GM23338 (cell line): Measurements from ENCODE around the gene CFAP251. TPM values are rescaled to one million over a fixed set of nuclear protein-coding genes. Genes with fewer than 3 reads are reported as not detected.

ENCODE experiments used
- ATAC-seq: fragments of 200-7000 bp; cut with Tn5 transposase; 3 replicates; pipeline ENCODE4 v1.9.1; 2020
- DNase-seq: peaks from one replicate; pipeline ENCODE4 v3.0.0-alpha.2; 2015; ENCODE audit warnings: low spot score
- H2AFZ ChIP-seq: fragments of 200-600 bp; sonication (generic); 2 replicates; pipeline ENCODE4 v1.8.0; 2016; ENCODE audit warnings: antibody characterized with exemption, mild to moderate bottlenecking, moderate library complexity
- H3F3A ChIP-seq: fragments of 200-600 bp; sonication (generic); replicated peaks from 2 replicates; pipeline ENCODE4 v1.8.0; 2017; ENCODE audit warnings: antibody characterized with exemption, mixed run types, low read depth
- H3K27ac ChIP-seq: fragments of 200-600 bp; sonication (generic); 2 replicates; pipeline ENCODE4 v1.6.1; 2016; ENCODE audit warnings: low read depth
- H3K27me3 ChIP-seq: fragments of 200-600 bp; sonication (generic); 2 replicates; pipeline ENCODE4 v1.8.0; 2016; ENCODE audit warnings: mild to moderate bottlenecking, mixed run types, moderate library complexity; ENCODE audit not compliant: insufficient read depth
- H3K36me3 ChIP-seq: fragments of 200-600 bp; sonication (generic); 2 replicates; pipeline ENCODE4 v1.8.0; 2016; ENCODE audit warnings: mild to moderate bottlenecking; ENCODE audit not compliant: insufficient read depth
- H3K4me1 ChIP-seq: fragments of 200-600 bp; sonication (generic); 2 replicates; pipeline ENCODE4 v1.8.0; 2016; ENCODE audit warnings: mild to moderate bottlenecking, moderate library complexity; ENCODE audit not compliant: insufficient read depth
- H3K4me2 ChIP-seq: fragments of 200-600 bp; sonication (generic); 2 replicates; pipeline ENCODE4 v1.7.1; 2017; ENCODE audit warnings: mixed run types
- H3K4me3 ChIP-seq: fragments of 200-600 bp; sonication (generic); 2 replicates; pipeline ENCODE4 v1.6.1; 2016; ENCODE audit warnings: mixed run types
- H3K79me2 ChIP-seq: fragments of 200-600 bp; sonication (generic); replicated peaks from 2 replicates; pipeline ENCODE4 v1.8.0; 2017; ENCODE audit warnings: mild to moderate bottlenecking; ENCODE audit not compliant: insufficient read depth
- H3K9me2 ChIP-seq: fragments of 200-600 bp; sonication (generic); 2 replicates; pipeline ENCODE4 v1.8.0; 2017; ENCODE audit not compliant: insufficient read depth
- H4K20me1 ChIP-seq: fragments of 200-600 bp; sonication (generic); replicated peaks from 2 replicates; pipeline ENCODE4 v1.8.0; 2017; ENCODE audit warnings: mild to moderate bottlenecking; ENCODE audit not compliant: insufficient read depth
- H3K27ac Mint-ChIP-seq: 2 replicates; pipeline ENCODE4 v1.8.0; 2020; ENCODE audit warnings: inconsistent platforms, mild to moderate bottlenecking, moderate library complexity, mixed read lengths
- H3K27me3 Mint-ChIP-seq: 3 replicates; pipeline ENCODE4 v1.8.0; 2022; ENCODE audit warnings: low read depth, mild to moderate bottlenecking, moderate library complexity, mixed read lengths, inconsistent platforms; ENCODE audit not compliant: insufficient read depth, poor library complexity
- H3K36me3 Mint-ChIP-seq: 3 replicates; pipeline ENCODE4 v1.8.0; 2021; ENCODE audit warnings: low read depth, mild to moderate bottlenecking, inconsistent platforms, moderate library complexity, mixed read lengths
- H3K4me1 Mint-ChIP-seq: 3 replicates; pipeline ENCODE4 v1.8.0; 2020; ENCODE audit warnings: mild to moderate bottlenecking, inconsistent platforms, mixed read lengths
- H3K4me3 Mint-ChIP-seq: 3 replicates; pipeline ENCODE4 v1.8.0; 2021; ENCODE audit warnings: moderate library complexity, mild to moderate bottlenecking, inconsistent platforms, mixed read lengths
- H3K9me3 Mint-ChIP-seq: 3 replicates; pipeline ENCODE4 v1.8.0; 2020; ENCODE audit warnings: moderate library complexity, mild to moderate bottlenecking, inconsistent platforms, mixed read lengths
- CREB1 ChIP-seq: fragments of 250-450 bp; sonication (Bioruptor Pico); IDR thresholded peaks from 2 replicates; pipeline ENCODE4 v1.5.0; 2020; ENCODE audit warnings: low read depth, mild to moderate bottlenecking, moderate library complexity
- CTCF ChIP-seq, 2 experiments: fragments of 200-600 bp in 1 of 2; sonication (generic) in 1 of 2; conservative IDR thresholded peaks; 2 replicates each; pipeline versions ENCODE4 v1.5.1 to v1.6.1; 2016 to 2017; ENCODE audit warnings: antibody characterized with exemption in 2 of 2, low read depth in 2 of 2, mild to moderate bottlenecking in 2 of 2, moderate library complexity in 1 of 2
- EZH2 ChIP-seq: fragments of 200-600 bp; sonication (generic); IDR thresholded peaks from one replicate; pipeline ENCODE4 v1.8.0; 2017; ENCODE audit warnings: antibody characterized with exemption, mild to moderate bottlenecking, low read depth; ENCODE audit not compliant: unreplicated experiment
- EZH2phosphoT487 ChIP-seq: fragments of 200-600 bp; sonication (generic); IDR thresholded peaks from one replicate; pipeline ENCODE4 v1.8.1; 2018; ENCODE audit warnings: antibody characterized with exemption; ENCODE audit not compliant: unreplicated experiment
- NANOG ChIP-seq: IDR thresholded peaks from 2 replicates; pipeline ENCODE4 v1.6.1; 2016; ENCODE audit warnings: antibody characterized with exemption, borderline replicate concordance
- REST ChIP-seq: IDR thresholded peaks from one replicate; pipeline ENCODE4 v1.6.1; 2018; ENCODE audit warnings: antibody characterized with exemption; ENCODE audit not compliant: unreplicated experiment
- ZNF114 ChIP-seq: fragments of 250-450 bp; sonication (Bioruptor Pico); IDR thresholded peaks from 2 replicates; pipeline ENCODE4 v1.5.0; 2020; ENCODE audit warnings: mild to moderate bottlenecking, moderate library complexity
- ZNF331 ChIP-seq: fragments of 250-450 bp; sonication (Bioruptor Pico); IDR thresholded peaks from 2 replicates; pipeline ENCODE4 v1.5.0; 2020; ENCODE audit warnings: low read depth, mild to moderate bottlenecking, moderate library complexity
- long read RNA-seq: library from polyadenylated mRNA; unstranded; transcript quantifications from one replicate; pipeline ENCODE4 v2.0.0, GENCODE V29; 2020; ENCODE audit not compliant: unreplicated experiment
- polyA plus RNA-seq: library from polyadenylated mRNA; unstranded; fragments of >200 nt; fragmentation: Nextera tagmentation; extraction: Ambion mirVana; gene quantifications from 2 replicates; pipeline ENCODE4 v1.2.1, GENCODE V29; 2016
- total RNA-seq: library from RNA; depleted of rRNA; stranded (reverse); fragments of >200 nt; shearing (Covaris generic); gene quantifications from 2 replicates; pipeline ENCODE4 v1.2.3, GENCODE V29; 2014; rRNA removed
- TF ChIP-seq, protein P1 (sequence below): fragments of 250-450 bp; sonication (Bioruptor Pico); IDR thresholded peaks from 2 replicates; pipeline ENCODE4 v1.5.0; 2020; ENCODE audit warnings: mild to moderate bottlenecking, moderate library complexity

The CFAP251 gene, protein sequence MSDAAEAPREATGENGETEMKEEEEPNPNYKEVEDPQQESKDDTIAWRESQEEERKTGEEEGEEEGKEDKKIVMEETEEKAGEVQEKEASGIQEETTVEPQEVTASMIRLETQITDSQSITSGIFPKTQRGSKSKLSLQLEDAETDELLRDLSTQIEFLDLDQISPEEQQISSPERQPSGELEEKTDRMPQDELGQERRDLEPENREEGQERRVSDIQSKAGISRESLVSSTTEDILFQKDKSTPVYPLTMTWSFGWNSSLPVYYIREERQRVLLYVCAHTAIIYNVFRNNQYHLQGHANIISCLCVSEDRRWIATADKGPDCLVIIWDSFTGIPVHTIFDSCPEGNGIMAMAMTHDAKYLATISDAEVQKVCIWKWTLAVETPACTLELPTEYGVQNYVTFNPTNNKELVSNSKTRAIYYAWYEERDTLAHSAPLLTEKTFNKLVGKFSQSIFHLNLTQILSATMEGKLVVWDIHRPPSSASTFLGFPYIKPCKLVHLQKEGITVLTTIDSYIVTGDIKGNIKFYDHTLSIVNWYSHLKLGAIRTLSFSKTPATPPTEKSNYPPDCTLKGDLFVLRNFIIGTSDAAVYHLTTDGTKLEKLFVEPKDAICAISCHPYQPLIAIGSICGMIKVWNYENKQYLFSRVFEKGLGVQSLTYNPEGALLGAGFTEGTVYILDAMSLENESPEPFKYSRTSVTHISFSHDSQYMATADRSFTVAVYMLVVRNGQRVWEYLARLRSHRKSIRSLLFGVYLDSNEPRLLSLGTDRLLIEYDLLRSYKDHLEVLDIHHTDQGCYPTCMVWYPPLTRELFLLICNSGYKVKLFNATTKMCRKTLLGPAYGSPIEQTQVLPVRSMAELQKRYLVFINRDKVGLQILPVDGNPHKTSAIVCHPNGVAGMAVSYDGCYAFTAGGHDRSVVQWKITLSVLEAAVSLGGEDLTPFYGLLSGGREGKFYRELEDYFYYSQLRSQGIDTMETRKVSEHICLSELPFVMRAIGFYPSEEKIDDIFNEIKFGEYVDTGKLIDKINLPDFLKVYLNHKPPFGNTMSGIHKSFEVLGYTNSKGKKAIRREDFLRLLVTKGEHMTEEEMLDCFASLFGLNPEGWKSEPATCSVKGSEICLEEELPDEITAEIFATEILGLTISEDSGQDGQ
- total RNA-seq, result 1.6 and 2.5 TPM in 2 replicates
- 0.70 and 1.4 TPM in 2 replicates for polyA plus RNA-seq
- long read RNA-seq, result 0 reads

DNA sequence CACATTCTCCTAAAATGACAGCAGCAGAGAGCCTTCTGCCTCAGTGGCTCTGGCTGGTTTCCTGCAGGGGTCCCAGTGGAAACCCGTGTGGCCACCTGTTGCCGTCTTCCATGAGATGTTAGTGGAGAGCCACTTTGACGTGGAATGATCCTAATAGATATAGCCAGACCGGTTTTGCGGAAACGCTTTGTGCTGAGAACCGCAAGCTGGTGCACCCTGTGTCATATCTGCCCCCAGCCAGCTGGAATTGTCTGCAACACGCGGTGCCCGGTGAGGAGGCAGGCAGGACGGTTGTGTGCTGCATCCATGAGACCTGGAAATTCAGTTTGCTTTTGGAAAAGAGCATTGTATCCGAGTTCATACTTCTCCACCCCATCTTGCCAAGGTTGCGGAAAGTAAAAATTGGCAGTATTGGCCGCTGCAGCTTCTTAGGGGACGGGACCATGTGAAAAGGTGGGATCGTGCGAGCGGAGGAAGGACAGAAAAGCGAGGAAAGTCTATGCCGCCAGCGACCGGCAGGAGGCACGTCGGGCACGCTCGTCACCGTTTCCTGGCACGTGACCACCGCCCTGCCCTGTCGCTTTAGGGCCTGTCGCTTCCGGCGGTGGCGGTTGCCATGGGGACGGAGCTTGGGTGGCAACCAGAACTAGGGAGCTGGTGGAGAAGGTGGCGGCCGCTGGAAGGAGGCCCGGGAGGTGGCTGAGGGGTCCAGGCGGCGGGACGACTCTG is at the start of gene CFAP251:
TSS of gene CFAP251 (plus strand) at position 643 of the 729 bp plus-strand sequence. CDS start 2,714 bp downstream, outside the sequence.
- Mint-ChIP-seq H3K9me3 (no peaks in the 10 kb centered on the region), H3K36me3 (peaks cover 8% of the 10 kb centered on the region; the same call in 2 of the 3 replicates), H3K4me3 (peak within 1 kb of the TSS; percentile 74), H3K27me3 (peaks cover 18% of the 10 kb centered on the region), H3K27ac (peak within 1 kb of the TSS; percentile 91), H3K4me1 (peaks cover 13% of the 10 kb centered on the region)
- no peaks in the 10 kb centered on the region for H4K20me1 ChIP-seq
- no peaks in the 10 kb centered on the region for H3K36me3 ChIP-seq
- H3K4me2 ChIP-seq, result peak within 1 kb of the TSS; percentile 84
- peaks cover 5% of the 10 kb centered on the region; the same call in 1 of the 2 replicates for H3K4me1 ChIP-seq
- H3K27me3 ChIP-seq, result 0 out of 2 replicates have a peak, but pooled peaks cover 3% of the 10 kb centered on the region
- H3K79me2 ChIP-seq, result no peaks in the 10 kb centered on the region
- peak within 1 kb of the TSS; percentile 63 for H3K4me3 ChIP-seq
- H3F3A ChIP-seq, result peaks cover 7% of the 10 kb centered on the region; the same call in 1 of the 2 replicates
- peak; percentile 98 for DNase-seq
- H3K9me2 ChIP-seq, result no peaks in the 10 kb centered on the region
- ATAC-seq, result peak; percentile 93
- H2AFZ ChIP-seq, result peak within 1 kb of the TSS; percentile 94
- H3K27ac ChIP-seq, result 0 out of 2 replicates have a peak within 1 kb of the TSS, but pooled peaks have one; percentile 50
- TF ChIP-seq CREB1 (CRISPR knock-in tag) (peak; percentile 89), EZH2phosphoT487 (no peak), REST (no peak), ZNF114 (CRISPR knock-in tag) (no peak), CTCF (conservative IDR thresholded peaks at IDR 0.05; ENCODE audit: low read depth in 2 of 2) (peak; percentile 48 to 68), NANOG (no peak), ZNF331 (CRISPR knock-in tag) (no peak), EZH2 (no peak)
- TF ChIP-seq, protein P1, sequence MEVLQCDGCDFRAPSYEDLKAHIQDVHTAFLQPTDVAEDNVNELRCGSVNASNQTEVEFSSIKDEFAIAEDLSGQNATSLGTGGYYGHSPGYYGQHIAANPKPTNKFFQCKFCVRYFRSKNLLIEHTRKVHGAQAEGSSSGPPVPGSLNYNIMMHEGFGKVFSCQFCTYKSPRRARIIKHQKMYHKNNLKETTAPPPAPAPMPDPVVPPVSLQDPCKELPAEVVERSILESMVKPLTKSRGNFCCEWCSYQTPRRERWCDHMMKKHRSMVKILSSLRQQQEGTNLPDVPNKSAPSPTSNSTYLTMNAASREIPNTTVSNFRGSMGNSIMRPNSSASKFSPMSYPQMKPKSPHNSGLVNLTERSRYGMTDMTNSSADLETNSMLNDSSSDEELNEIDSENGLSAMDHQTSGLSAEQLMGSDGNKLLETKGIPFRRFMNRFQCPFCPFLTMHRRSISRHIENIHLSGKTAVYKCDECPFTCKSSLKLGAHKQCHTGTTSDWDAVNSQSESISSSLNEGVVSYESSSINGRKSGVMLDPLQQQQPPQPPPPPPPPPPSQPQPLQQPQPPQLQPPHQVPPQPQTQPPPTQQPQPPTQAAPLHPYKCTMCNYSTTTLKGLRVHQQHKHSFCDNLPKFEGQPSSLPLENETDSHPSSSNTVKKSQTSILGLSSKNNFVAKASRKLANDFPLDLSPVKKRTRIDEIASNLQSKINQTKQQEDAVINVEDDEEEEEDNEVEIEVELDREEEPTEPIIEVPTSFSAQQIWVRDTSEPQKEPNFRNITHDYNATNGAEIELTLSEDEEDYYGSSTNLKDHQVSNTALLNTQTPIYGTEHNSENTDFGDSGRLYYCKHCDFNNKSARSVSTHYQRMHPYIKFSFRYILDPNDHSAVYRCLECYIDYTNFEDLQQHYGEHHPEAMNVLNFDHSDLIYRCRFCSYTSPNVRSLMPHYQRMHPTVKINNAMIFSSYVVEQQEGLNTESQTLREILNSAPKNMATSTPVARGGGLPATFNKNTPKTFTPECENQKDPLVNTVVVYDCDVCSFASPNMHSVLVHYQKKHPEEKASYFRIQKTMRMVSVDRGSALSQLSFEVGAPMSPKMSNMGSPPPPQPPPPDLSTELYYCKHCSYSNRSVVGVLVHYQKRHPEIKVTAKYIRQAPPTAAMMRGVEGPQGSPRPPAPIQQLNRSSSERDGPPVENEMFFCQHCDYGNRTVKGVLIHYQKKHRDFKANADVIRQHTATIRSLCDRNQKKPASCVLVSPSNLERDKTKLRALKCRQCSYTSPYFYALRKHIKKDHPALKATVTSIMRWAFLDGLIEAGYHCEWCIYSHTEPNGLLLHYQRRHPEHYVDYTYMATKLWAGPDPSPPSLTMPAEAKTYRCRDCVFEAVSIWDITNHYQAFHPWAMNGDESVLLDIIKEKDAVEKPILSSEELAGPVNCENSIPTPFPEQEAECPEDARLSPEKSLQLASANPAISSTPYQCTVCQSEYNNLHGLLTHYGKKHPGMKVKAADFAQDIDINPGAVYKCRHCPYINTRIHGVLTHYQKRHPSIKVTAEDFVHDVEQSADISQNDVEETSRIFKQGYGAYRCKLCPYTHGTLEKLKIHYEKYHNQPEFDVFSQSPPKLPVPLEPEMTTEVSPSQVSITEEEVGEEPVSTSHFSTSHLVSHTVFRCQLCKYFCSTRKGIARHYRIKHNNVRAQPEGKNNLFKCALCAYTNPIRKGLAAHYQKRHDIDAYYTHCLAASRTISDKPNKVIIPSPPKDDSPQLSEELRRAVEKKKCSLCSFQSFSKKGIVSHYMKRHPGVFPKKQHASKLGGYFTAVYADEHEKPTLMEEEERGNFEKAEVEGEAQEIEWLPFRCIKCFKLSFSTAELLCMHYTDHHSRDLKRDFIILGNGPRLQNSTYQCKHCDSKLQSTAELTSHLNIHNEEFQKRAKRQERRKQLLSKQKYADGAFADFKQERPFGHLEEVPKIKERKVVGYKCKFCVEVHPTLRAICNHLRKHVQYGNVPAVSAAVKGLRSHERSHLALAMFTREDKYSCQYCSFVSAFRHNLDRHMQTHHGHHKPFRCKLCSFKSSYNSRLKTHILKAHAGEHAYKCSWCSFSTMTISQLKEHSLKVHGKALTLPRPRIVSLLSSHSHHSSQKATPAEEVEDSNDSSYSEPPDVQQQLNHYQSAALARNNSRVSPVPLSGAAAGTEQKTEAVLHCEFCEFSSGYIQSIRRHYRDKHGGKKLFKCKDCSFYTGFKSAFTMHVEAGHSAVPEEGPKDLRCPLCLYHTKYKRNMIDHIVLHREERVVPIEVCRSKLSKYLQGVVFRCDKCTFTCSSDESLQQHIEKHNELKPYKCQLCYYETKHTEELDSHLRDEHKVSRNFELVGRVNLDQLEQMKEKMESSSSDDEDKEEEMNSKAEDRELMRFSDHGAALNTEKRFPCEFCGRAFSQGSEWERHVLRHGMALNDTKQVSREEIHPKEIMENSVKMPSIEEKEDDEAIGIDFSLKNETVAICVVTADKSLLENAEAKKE, result no peak
